Testis (tissue), 2 donors: ENCODE results near the gene SP7.

Experiments
- POLR2A ChIP-seq: fragments of 450-650 bp; IDR thresholded peaks from one replicate; pipeline ENCODE4 v1.6.1; 2017; ENCODE audit warnings: antibody characterized with exemption, mild to moderate bottlenecking, moderate library complexity
- TF ChIP-seq, protein P1 (sequence below), 3 experiments: fragments of 450-650 bp in 2 of 3; fragments of 200-600 bp in 1 of 3; sonication (generic) in 1 of 3; IDR thresholded peaks; one replicate each; pipeline ENCODE4 v1.5.1; 2016 to 2019; ENCODE audit warnings: antibody characterized with exemption in 3 of 3, mild to moderate bottlenecking in 2 of 3, moderate library complexity in 1 of 3

DNA sequence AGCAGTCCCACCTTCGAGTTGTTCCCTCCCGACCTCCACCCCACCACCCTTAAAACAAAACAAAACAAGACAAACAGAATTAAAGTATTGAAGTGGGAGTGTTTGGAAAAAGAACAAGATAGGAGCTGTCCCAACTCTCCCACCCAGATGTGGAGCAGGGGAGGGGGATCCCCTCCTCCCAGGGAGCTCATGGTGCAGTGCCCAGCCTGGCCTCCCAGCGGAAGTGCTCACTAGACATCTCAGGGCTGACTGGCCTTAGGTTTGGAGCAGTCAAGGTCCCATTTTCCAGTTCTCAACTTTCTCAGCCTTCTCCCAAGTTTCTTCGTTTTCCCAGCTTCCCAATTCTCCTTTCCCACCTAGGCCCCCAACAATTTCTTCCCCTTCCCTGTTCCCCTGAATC lies 2.9 kb downstream of the SP7 start:
- TF ChIP-seq, protein P1, sequence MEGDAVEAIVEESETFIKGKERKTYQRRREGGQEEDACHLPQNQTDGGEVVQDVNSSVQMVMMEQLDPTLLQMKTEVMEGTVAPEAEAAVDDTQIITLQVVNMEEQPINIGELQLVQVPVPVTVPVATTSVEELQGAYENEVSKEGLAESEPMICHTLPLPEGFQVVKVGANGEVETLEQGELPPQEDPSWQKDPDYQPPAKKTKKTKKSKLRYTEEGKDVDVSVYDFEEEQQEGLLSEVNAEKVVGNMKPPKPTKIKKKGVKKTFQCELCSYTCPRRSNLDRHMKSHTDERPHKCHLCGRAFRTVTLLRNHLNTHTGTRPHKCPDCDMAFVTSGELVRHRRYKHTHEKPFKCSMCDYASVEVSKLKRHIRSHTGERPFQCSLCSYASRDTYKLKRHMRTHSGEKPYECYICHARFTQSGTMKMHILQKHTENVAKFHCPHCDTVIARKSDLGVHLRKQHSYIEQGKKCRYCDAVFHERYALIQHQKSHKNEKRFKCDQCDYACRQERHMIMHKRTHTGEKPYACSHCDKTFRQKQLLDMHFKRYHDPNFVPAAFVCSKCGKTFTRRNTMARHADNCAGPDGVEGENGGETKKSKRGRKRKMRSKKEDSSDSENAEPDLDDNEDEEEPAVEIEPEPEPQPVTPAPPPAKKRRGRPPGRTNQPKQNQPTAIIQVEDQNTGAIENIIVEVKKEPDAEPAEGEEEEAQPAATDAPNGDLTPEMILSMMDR (IDR thresholded peaks at IDR 0.05), result no peak
- no peak for TF ChIP-seq POLR2A
